Measurements from ENCODE around the gene MEPCE. TPM values are rescaled to one million over a fixed set of nuclear protein-coding genes. Genes with fewer than 3 reads are reported as not detected.
A peak's percentile ranks its signal among the peaks of the same experiment; 100 is the strongest.
"Not testable (repeated sequence)": the region's sequence is repeated elsewhere in the genome, so short reads cannot be mapped to it uniquely, and the experiment has no call there.

MEPCE gene
- polyA plus RNA-seq, 1 experiment: 9.1 TPM

GRCh38 chr7:100443096-100443840, 13.6 kb downstream of the MEPCE start:
- Histone ChIP-seq H3K4me3 (ENCODE audit: low read depth, low read length) (no peak overlapping the region), H3K27ac (ENCODE audit: low read depth, low read length) (no peak overlapping the region), H3K9me3 (ENCODE audit: control insufficient read depth, insufficient read depth, low read length) (no peaks in the 10 kb centered on the region), H3K27me3 (ENCODE audit: control insufficient read depth, insufficient read depth, low read length) (no peaks in the 10 kb centered on the region)
- ChIA-PET POLR2A (interaction anchor here (0.8 to 3.1 kb wide), 3 partner anchors 12 to 15 kb away, joined by 3 to 20 read pairs (median 3); partner anchors contain the start of gene ZCWPW1), CTCF (interaction anchor here (1.3 kb wide), 1 partner anchor 26 kb away, joined by 5 read pairs; no protein-coding TSS in a partner anchor)
- DNase-seq (ENCODE audit: low read depth, low spot score): no peak
- TF ChIP-seq CTCF (IDR thresholded peaks at IDR 0.05; ENCODE audit: low read depth, low read length): no peak

- ChIA-PET POLR2A (interaction anchor here (0.5 to 3.1 kb wide), 4 partner anchors 11 to 115 kb away, joined by 3 to 20 read pairs (median 5); partner anchors contain the start of genes MEPCE and ZCWPW1), CTCF (interaction anchor here (1.3 kb wide), 1 partner anchor 25 kb away, joined by 5 read pairs; no protein-coding TSS in a partner anchor)
- no peaks in the 10 kb centered on the region for H3K27me3 ChIP-seq (ENCODE audit: control insufficient read depth, insufficient read depth, low read length)
- DNase-seq (ENCODE audit: low read depth, low spot score): no peak
- H3K4me3 ChIP-seq (ENCODE audit: low read depth, low read length): no peak overlapping the region
- no peak for TF ChIP-seq CTCF (IDR thresholded peaks at IDR 0.05; ENCODE audit: low read depth, low read length)
- H3K27ac ChIP-seq (ENCODE audit: low read depth, low read length): peak overlapping the region; percentile 75
- H3K9me3 ChIP-seq (ENCODE audit: control insufficient read depth, insufficient read depth, low read length): no peaks in the 10 kb centered on the region
Measured at GRCh38 chr7:100444311-100445278, 15.0 kb downstream of the MEPCE start.

GRCh38 chr7:100446040-100446439, 16.4 kb downstream of the MEPCE start:
- ChIA-PET CTCF (interaction anchor here (0.9 kb wide), 1 partner anchor 27 kb away, joined by 4 read pairs; no protein-coding TSS in a partner anchor), POLR2A (interaction anchor here (0.7 to 2.5 kb wide), 2 partner anchors 18 to 259 kb away, joined by 6 to 12 read pairs; partner anchors contain the start of gene ZCWPW1)
- no peak for TF ChIP-seq CTCF (IDR thresholded peaks at IDR 0.05; ENCODE audit: low read depth, low read length)
- H3K27ac ChIP-seq (ENCODE audit: low read depth, low read length): peak overlapping the region; percentile 21
- DNase-seq (ENCODE audit: low read depth, low spot score): no peak
- no peaks in the 10 kb centered on the region for H3K27me3 ChIP-seq (ENCODE audit: control insufficient read depth, insufficient read depth, low read length)
- H3K9me3 ChIP-seq (ENCODE audit: control insufficient read depth, insufficient read depth, low read length): no peaks in the 10 kb centered on the region
- no peak overlapping the region for H3K4me3 ChIP-seq (ENCODE audit: low read depth, low read length)

GRCh38 chr7:100447363-100447762, 17.7 kb downstream of the MEPCE start:
- ChIA-PET POLR2A (interaction anchor here (0.7 to 2.5 kb wide), 4 partner anchors 16 to 697 kb away, joined by 4 to 12 read pairs (median 4); partner anchors contain the start of gene ZCWPW1), CTCF (interaction anchor here (0.6 to 1.1 kb wide), 3 partner anchors 18 to 137 kb away, joined by 3 read pairs; no protein-coding TSS in a partner anchor)
- DNase-seq (ENCODE audit: low read depth, low spot score); H3K4me3 ChIP-seq (ENCODE audit: low read depth, low read length); H3K27ac ChIP-seq (ENCODE audit: low read depth, low read length); H3K9me3 ChIP-seq (ENCODE audit: control insufficient read depth, insufficient read depth, low read length); H3K27me3 ChIP-seq (ENCODE audit: control insufficient read depth, insufficient read depth, low read length): not testable (repeated sequence)

GRCh38 chr7:100449190-100449795, 19.7 kb downstream of the MEPCE start:
- no peak for TF ChIP-seq CTCF (IDR thresholded peaks at IDR 0.05; ENCODE audit: low read depth, low read length)
- ChIA-PET CTCF (interaction anchor here (0.5 to 1.0 kb wide), 4 partner anchors 8 to 211 kb away, joined by 3 to 4 read pairs (median 4); no protein-coding TSS in a partner anchor), POLR2A (interaction anchor here (0.7 to 1.6 kb wide), 2 partner anchors 20 to 137 kb away, joined by 6 to 8 read pairs; partner anchors contain the start of genes FBXO24, MEPCE and ZCWPW1)
- Histone ChIP-seq H3K4me3 (ENCODE audit: low read depth, low read length) (no peak overlapping the region), H3K27ac (ENCODE audit: low read depth, low read length) (no peak overlapping the region), H3K27me3 (ENCODE audit: control insufficient read depth, insufficient read depth, low read length) (no peaks in the 10 kb centered on the region), H3K9me3 (ENCODE audit: control insufficient read depth, insufficient read depth, low read length) (no peaks in the 10 kb centered on the region)
- DNase-seq (ENCODE audit: low read depth, low spot score): no peak
